HG02852 (cell line): Measurements from ENCODE around the gene KRTAP12-3.
"Not testable (repeated sequence)": the region's sequence is repeated elsewhere in the genome, so short reads cannot be mapped to it uniquely, and the experiment has no call there.

Experiments used
- ATAC-seq: cut with Tn5 transposase; IDR thresholded peaks from one replicate; pipeline ENCODE4 v1.9.1; 2021; ENCODE audit warnings: mild to moderate bottlenecking, moderate library complexity; ENCODE audit not compliant: unreplicated experiment

KRTAP12-3 gene

DNA sequence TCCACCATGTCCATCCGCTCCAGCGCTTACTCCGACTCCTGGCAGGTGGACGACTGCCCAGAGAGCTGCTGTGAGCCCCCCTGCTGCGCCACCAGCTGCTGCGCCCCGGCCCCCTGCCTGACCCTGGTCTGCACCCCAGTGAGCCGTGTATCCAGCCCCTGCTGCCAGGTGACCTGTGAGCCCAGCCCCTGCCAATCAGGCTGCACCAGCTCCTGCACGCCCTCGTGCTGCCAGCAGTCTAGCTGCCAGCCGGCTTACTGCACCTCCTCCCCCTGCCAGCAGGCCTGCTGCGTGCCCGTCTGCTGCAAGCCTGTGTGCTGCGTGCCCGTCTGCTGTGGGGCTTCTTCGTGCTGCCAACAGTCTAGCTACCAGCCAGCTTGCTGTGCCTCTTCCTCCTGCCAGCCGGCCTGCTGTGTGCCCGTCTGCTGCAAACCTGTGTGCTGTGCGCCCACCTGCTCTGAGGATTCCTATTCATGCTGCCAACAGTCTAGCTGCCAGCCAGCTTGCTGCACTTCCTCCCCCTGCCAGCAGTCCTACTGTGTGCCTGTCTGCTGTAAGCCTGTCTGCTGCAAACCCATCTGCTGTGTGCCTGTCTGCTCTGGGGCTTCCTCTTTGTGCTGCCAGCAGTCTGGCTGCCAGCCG, 30.4 kb upstream of the KRTAP12-3 start:
- ATAC-seq: not testable (repeated sequence)

DNA sequence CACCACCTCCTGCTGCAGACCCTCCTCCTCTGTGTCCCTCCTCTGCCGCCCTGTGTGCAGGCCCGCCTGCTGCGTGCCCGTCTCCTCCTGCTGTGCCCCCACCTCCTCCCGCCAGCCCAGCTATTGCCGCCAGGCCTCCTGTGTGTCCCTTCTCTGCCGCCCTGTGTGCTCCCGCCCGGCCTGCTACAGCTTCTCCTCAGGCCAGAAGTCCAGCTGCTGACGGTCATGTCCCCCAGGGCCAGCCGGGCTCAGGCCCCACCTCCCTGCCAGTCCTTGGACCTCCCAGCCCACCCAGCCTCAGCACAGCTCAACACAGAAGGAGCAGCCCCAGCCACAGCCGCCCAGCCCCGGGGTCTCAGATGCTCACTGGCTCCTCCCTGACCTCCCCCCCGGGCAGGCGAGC, 29.9 kb upstream of the KRTAP12-3 start:
- not testable (repeated sequence) for ATAC-seq

DNA sequence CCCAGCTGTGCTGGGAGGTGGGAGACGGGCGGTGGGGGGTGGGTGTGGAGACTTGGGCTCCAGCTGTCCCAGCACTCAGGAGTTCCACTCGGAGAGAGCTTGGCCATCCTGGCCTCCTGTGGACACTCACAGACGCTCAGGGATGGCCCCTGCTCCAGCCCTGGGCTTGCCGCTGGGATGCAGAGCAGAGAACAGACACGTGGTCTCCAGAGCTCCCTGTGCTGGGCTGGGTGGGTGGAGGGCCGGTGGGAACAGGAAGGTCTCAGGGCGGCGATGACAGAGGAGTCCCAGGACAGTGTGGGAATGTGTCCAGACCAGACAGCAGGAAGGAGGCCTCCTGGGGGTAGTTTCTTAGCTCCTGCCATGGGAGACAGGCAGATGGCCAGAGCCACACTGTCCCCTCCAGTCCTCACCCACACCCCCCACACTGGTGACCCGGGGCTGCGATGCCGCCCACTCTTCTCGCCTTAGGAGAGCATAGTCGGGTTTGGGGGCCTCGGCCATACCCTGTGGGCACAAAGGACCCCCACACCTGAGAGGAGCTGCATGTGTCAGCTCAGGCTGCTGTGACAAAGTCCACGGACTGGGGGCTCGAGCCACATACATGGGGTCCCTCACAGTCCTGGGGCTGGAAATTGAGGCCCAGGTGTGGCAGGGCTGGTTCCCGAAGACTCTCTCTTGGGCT, 28.9 kb upstream of the KRTAP12-3 start:
- ATAC-seq: no peak

- ATAC-seq: no peak
These were observed 27.3 kb upstream of the KRTAP12-3 start for GRCh38 chr21:44630440-44630839.

DNA sequence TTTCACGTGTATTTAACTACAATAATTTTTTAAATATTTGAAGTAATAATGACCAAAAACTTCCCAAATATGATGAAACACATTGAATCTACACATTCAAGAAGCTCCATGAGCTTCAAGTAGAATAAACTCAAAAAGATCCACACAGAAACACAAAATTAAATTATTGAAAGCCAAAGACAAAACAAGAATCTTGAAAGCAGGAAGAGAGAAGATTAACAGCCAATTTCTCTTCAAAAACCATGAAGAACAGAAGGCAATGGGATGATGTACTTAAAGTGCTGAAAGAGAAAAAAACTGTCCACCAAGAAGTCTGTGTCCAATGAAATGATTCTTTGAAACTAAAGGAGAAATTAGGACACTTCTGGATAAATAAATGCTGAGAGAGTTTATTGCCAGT, 25.7 kb upstream of the KRTAP12-3 start:
- ATAC-seq: no peak

GRCh38 chr21:44636209-44637017, 21.3 kb upstream of the KRTAP12-3 start:
- no peak for ATAC-seq

GRCh38 chr21:44637018-44637850, 20.5 kb upstream of the KRTAP12-3 start, which contains the start of gene KRTAP10-10:
TSS of gene KRTAP10-10 (plus strand) at chr21:44637356. CDS start at chr21:44637418, 62 bp downstream.
- no peak for ATAC-seq

- not testable (repeated sequence) for ATAC-seq
These were observed 19.8 kb upstream of the KRTAP12-3 start for GRCh38 chr21:44637851-44638348.

GRCh38 chr21:44638506-44639330, 19.0 kb upstream of the KRTAP12-3 start:
- not testable (repeated sequence) for ATAC-seq

GRCh38 chr21:44639331-44639655, 18.4 kb upstream of the KRTAP12-3 start:
- no peak for ATAC-seq

DNA sequence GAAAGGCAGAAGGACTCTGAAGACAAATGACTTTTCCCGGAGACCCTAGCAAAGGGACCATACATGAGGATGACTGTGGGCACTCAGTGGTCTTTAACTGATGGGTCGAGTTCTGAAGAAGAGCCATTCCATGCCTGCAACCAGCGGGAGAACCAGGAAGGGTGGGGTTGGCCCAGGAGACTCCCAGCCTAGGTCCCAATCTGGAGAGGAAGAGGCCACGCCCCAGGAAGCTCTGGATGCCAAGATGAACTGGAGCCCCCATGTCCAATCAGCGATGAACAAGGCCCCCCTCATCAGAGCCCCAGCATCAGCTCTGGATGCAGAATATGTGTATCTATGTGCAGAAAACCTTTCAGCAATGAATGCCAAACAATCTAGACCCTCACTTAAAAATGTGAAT, 17.0 kb upstream of the KRTAP12-3 start:
- ATAC-seq: no peak

DNA sequence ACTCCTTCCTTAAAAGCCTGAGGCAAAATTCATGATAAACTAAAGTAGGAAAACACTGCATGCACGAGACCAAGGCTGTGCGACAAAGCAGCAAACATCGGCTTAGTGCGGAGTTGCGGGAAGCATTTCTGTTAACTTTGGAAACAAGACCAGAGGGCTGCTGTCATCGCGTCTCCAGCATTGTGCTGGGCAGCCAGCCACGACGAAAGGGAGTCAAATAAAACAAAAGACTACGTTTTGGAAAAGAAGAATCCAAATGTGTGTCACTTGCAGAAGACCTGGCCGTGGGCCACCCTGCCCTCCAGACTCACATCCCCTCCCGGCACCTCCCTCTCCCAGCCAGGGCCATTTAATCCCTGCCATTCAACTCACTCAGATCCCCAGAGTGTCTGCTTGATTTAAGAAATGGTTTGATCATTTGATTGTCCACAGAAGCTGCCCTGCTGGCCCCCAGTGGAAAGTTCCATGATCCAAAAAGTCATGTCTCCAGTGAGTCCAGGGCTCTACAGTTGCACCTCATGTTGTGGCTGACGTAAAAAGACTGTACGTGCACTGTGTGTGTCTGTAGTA, 13.9 kb upstream of the KRTAP12-3 start:
- ATAC-seq: no peak

DNA sequence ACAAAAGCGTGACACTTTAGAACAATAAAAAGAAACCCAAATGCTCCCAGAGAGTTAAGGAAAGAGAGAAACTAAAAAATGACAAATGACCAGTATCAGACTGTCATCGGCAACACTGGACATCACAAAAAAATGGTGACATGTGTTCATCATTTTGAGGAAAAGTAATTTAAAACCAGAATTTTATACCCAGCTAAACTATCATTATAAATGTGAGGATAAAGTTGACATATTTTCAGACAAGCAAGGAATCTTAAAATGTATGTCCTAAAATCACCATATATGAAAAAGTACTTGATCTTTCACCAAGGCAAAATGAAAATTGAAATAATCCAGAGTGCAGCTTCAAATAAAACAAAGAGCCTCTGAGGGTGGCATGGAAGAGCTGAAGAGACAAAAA, 12.9 kb upstream of the KRTAP12-3 start:
- ATAC-seq: no peak

GRCh38 chr21:44646366-44647221, 11.1 kb upstream of the KRTAP12-3 start, which contains the start of gene KRTAP10-11:
TSS of gene KRTAP10-11 (plus strand) at chr21:44646414. CDS start at chr21:44646459, 45 bp downstream.
- ATAC-seq: not testable (repeated sequence)

DNA sequence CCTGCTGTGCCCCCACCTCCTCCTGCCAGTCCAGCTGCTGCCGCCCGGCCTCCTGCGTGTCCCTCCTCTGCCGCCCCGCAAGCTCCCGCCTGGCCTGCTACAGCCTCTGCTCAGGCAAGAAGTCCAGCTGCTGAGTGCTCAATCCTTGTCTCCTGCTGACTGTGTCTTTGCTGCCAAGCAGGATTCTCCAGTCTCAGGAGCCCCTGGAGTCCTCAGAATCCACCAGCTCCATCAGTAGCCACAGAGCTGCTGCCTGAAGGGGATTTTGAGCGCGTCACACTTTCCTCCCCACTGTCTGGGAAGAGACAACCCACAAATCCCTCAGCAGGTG, 10.5 kb upstream of the KRTAP12-3 start:
- ATAC-seq: no peak

DNA sequence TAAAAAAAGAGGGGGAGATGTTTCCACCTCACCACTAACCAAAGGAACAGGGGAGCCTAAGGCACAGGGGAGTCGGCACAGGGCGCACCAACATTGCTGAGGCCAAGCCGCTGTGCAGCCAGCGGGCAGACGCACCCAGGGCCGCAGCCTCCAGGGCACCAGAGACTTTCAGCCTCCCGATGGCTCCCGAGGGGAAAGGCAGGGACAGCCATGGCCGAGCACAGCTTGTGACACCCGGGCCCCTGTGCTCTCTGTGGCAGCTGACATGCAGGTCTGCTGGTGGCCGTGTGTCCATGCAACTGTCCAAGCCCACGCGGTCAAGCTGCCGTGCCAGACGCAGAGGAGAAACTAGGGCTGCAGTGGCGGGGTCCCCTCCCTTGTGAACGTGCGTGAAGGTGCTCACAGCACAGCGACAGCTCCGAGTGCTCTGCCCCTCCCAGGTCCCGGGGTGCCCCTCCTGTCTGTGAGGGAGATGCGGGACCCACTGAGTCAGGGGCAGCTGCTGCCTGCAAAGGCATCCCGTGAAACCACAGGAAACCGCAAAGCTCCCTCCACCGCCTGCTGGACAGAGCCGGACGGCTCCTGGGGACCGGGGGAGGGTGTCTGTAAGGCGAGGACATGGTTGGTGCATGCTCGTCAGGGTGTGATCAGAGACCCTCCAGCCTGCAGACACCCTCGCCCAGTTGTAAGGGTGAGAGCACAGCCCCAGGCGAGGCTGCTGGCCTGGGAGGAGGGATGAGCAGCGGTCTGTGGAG, 9.0 kb upstream of the KRTAP12-3 start:
- ATAC-seq: no peak

DNA sequence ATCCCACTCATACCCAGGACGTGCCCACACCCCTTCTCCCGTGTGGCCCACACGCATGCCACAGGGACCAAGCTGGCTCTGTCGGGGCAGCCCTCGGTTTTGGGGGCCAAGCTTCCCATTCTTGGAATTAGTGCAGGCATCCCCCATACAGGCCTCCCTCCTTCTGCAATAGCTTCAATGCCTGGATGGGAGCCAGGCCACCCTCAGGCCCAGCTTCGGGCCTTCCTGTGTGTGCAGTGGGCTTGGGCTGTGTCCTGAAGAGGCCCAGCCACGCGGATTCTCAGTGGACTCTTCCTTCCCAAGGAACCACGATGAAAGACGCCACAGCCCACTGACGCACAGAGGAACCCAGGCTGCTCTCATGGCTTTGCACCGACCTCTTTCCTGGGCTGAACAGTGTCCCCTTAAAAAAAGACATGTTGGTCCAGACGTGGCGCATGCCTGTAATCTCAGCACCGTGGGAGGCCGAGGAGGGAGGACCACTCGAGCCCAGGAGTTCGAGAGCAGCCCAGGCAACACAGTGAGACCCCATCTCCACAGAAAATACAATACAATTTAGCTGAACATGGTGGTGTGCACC, 8.1 kb upstream of the KRTAP12-3 start:
- no peak for ATAC-seq
